ENCODE data around the gene SNAPC1.

Gene SNAPC1

DNA sequence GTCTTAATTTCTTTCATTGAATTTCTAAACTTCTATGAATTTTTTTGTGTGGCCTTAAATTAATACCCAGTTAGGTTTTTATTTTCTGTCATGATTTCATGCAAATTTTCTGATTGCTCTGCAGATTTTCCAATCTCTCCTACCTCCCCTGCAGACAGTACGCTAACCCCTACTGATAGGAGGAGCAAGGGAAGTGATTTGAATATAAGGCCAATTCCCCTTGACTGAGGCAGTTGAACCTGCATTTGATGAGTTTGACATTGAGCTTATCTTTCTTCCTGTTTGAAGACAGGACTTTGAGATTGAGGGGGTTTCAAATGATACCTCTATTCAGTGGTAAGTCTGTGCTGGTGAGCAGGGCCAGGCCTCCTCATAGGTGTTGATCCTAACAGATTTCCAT lies 74.6 kb downstream of the SNAPC1 start:
- Histone ChIP-seq H3K4me3 (no peak overlapping the region), H3K27ac (no peak overlapping the region)
- DNase-seq (ENCODE audit: low spot score) = no peak
- TF ChIP-seq CTCF (IDR thresholded peaks at IDR 0.05) = no peak

GRCh38 chr14:61837336-61838229 lies 75.4 kb downstream of the SNAPC1 start:
- H3K4me3 ChIP-seq = no peak overlapping the region
- H3K27ac ChIP-seq = no peak overlapping the region
- peak; percentile 95 for TF ChIP-seq CTCF (IDR thresholded peaks at IDR 0.05)
- no peak for DNase-seq (ENCODE audit: low spot score)

DNA sequence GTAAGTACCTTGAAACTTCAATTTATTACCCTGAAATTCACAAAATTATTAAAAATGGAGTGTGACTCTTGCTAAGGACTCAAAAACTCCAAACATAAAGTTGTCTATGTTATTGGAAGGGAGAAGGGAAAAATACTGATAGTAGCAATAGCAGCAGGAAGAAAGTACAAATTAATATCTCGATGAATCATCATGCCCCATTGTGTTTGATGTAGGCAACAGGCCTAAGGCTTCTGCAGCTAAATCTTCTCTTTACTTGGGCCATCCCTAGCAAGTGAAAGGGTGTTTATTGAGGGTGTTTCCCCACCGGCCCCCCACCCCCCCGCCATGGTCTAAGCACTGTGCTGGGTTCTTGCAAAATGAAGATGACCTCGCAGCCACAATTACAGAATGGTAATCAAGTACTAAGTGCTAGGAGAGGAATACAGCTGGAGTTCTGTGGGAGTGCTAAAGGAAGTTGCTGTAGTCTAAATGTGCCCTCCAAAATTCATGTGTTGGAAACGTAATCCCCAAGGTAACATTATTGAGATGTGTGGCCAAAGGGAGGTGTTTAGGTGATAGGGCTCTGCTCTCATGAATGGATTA lies 76.5 kb downstream of the SNAPC1 start:
- no peak overlapping the region for H3K4me3 ChIP-seq
- TF ChIP-seq CTCF (IDR thresholded peaks at IDR 0.05) = no peak
- no peak overlapping the region for H3K27ac ChIP-seq
- DNase-seq (ENCODE audit: low spot score) = no peak

GRCh38 chr14:61839507-61839906 lies 77.3 kb downstream of the SNAPC1 start:
- no peak overlapping the region for H3K4me3 ChIP-seq
- TF ChIP-seq CTCF (IDR thresholded peaks at IDR 0.05) = no peak
- DNase-seq (ENCODE audit: low spot score) = no peak
- H3K27ac ChIP-seq = no peak overlapping the region

- H3K4me3 ChIP-seq = no peak overlapping the region
- H3K27ac ChIP-seq = no peak overlapping the region
- no peak for TF ChIP-seq CTCF (IDR thresholded peaks at IDR 0.05)
- DNase-seq (ENCODE audit: low spot score) = no peak
These were observed 78.9 kb downstream of the SNAPC1 start for GRCh38 chr14:61841145-61841544.
